ENCODE measurements around the gene MKI67.

MKI67 gene

GRCh38 chr10:128116851-128117615, 9.2 kb downstream of the MKI67 start:
- H3K4me3 ChIP-seq (ENCODE audit: low read length), result no peak overlapping the region
- no peak for DNase-seq (ENCODE audit: low read depth)

GRCh38 chr10:128116187-128116586, 10.0 kb downstream of the MKI67 start:
- TF ChIP-seq CTCF (conservative IDR thresholded peaks at IDR 0.05; ENCODE audit: low read depth, low read length), result no peak
- no peak overlapping the region for H3K4me3 ChIP-seq (ENCODE audit: low read length)
- DNase-seq (ENCODE audit: low read depth), result no peak

More at GRCh38 chr10:128116851-128117615, 9.2 kb downstream of the MKI67 start:
- TF ChIP-seq CTCF (conservative IDR thresholded peaks at IDR 0.05; ENCODE audit: low read depth, low read length), result peak; percentile 32

GRCh38 chr10:128115356-128115755, 10.9 kb downstream of the MKI67 start:
- DNase-seq (ENCODE audit: low read depth), result no peak
- no peak for TF ChIP-seq CTCF (conservative IDR thresholded peaks at IDR 0.05; ENCODE audit: low read depth, low read length)
- no peak overlapping the region for H3K4me3 ChIP-seq (ENCODE audit: low read length)

GRCh38 chr10:128114901-128115300, 11.3 kb downstream of the MKI67 start:
- DNase-seq (ENCODE audit: low read depth), result no peak
- TF ChIP-seq CTCF (conservative IDR thresholded peaks at IDR 0.05; ENCODE audit: low read depth, low read length), result no peak

GRCh38 chr10:128113026-128113425, 13.2 kb downstream of the MKI67 start:
- H3K4me3 ChIP-seq (ENCODE audit: low read length), result no peak overlapping the region
- no peak for TF ChIP-seq CTCF (conservative IDR thresholded peaks at IDR 0.05; ENCODE audit: low read depth, low read length)
- DNase-seq (ENCODE audit: low read depth), result no peak

More at GRCh38 chr10:128114901-128115300, 11.3 kb downstream of the MKI67 start:
- no peak overlapping the region for H3K4me3 ChIP-seq (ENCODE audit: low read length)

- no peak for DNase-seq (ENCODE audit: low read depth)
- TF ChIP-seq CTCF (conservative IDR thresholded peaks at IDR 0.05; ENCODE audit: low read depth, low read length), result no peak
- H3K4me3 ChIP-seq (ENCODE audit: low read length), result no peak overlapping the region
Observed at GRCh38 chr10:128111696-128112095, 14.5 kb downstream of the MKI67 start.

- H3K4me3 ChIP-seq (ENCODE audit: low read length), result no peak overlapping the region
- DNase-seq (ENCODE audit: low read depth), result no peak
- TF ChIP-seq CTCF (conservative IDR thresholded peaks at IDR 0.05; ENCODE audit: low read depth, low read length), result no peak
Observed at GRCh38 chr10:128110339-128110738, 15.9 kb downstream of the MKI67 start.

Data from retinal pigment epithelial cell (primary cell).